HepG2 (cell line): ENCODE data around the gene FUCA1. TPM values are rescaled to one million over a fixed set of nuclear protein-coding genes. Genes with fewer than 3 reads are reported as not detected.

Experiments used
- DR1 ChIP-seq: sonication (generic); formaldehyde crosslinking; IDR thresholded peaks from 2 replicates; pipeline ENCODE4 v1.8.0; 2021; ENCODE audit warnings: mild to moderate bottlenecking, missing genetic modification reagents, inconsistent platforms
- FOSL1 ChIP-seq: sonication (generic); formaldehyde crosslinking; IDR thresholded peaks from 2 replicates; pipeline ENCODE4 v1.9.0; 2021; ENCODE audit warnings: missing genetic modification reagents, borderline replicate concordance
- GATAD1 ChIP-seq: IDR thresholded peaks from 2 replicates; pipeline ENCODE4 v1.6.1; 2016; ENCODE audit warnings: missing genetic modification reagents, missing compliant biosample characterization
- KAT2B ChIP-seq: fragments of 150-350 bp; IDR thresholded peaks from 2 replicates; pipeline ENCODE4 v1.6.1; 2014; ENCODE audit warnings: low read depth, low read length, borderline replicate concordance
- MEF2D ChIP-seq: sonication (generic); formaldehyde crosslinking; IDR thresholded peaks from 2 replicates; pipeline ENCODE4 v1.5.1; 2020; ENCODE audit warnings: mild to moderate bottlenecking, missing genetic modification reagents
- MTF2 ChIP-seq: sonication (generic); formaldehyde crosslinking; IDR thresholded peaks from 2 replicates; pipeline ENCODE4 v1.5.0; 2020; ENCODE audit warnings: missing genetic modification reagents, borderline replicate concordance
- NCOA2 ChIP-seq: sonication (generic); formaldehyde crosslinking; IDR thresholded peaks from 2 replicates; pipeline ENCODE4 v1.8.0; 2022; ENCODE audit warnings: inconsistent platforms
- NCOR1 ChIP-seq: fragments of 200-600 bp; sonication (generic); IDR thresholded peaks from 2 replicates; pipeline ENCODE4 v1.7.0; 2017; ENCODE audit warnings: antibody characterized with exemption, low read length, borderline replicate concordance
- PAXIP1 ChIP-seq: sonication (generic); formaldehyde crosslinking; conservative IDR thresholded peaks from 2 replicates; pipeline ENCODE4 v1.4.0; 2020; ENCODE audit warnings: mild to moderate bottlenecking, missing genetic modification reagents, moderate library complexity
- PCBP1 ChIP-seq: fragments of 200-400 bp; formaldehyde crosslinking; IDR thresholded peaks from 2 replicates; pipeline ENCODE4 v1.6.1; 2017; ENCODE audit warnings: mild to moderate bottlenecking, low read depth, low read length, borderline replicate concordance
- RARG ChIP-seq: sonication (generic); formaldehyde crosslinking; IDR thresholded peaks from 2 replicates; pipeline ENCODE4 v1.4.0; 2020; ENCODE audit warnings: low read depth, mild to moderate bottlenecking, missing genetic modification reagents
- RFXAP ChIP-seq: sonication (generic); formaldehyde crosslinking; IDR thresholded peaks from 2 replicates; pipeline ENCODE4 v1.4.0; 2020; ENCODE audit warnings: missing genetic modification reagents, borderline replicate concordance
- SIN3B ChIP-seq: fragments of 150-350 bp; IDR thresholded peaks from 2 replicates; pipeline ENCODE4 v1.6.1; 2014; ENCODE audit warnings: low read length
- SMYD3 ChIP-seq: sonication (generic); formaldehyde crosslinking; IDR thresholded peaks from 2 replicates; pipeline ENCODE4 v1.8.1; 2023; ENCODE audit warnings: mild to moderate bottlenecking, missing genetic modification reagents
- SP5 ChIP-seq: IDR thresholded peaks from 2 replicates; pipeline ENCODE4 v1.6.1; 2016; ENCODE audit warnings: low read depth, borderline replicate concordance
- STAG1 ChIP-seq: sonication (generic); formaldehyde crosslinking; IDR thresholded peaks from 2 replicates; pipeline ENCODE4 v1.4.0; 2020; ENCODE audit warnings: missing genetic modification reagents
- ZNF329 ChIP-seq: sonication (generic); formaldehyde crosslinking; IDR thresholded peaks from 2 replicates; pipeline ENCODE4 v1.9.0; 2021; ENCODE audit warnings: low read depth, mild to moderate bottlenecking, missing genetic modification reagents
- ZNF543 ChIP-seq: sonication (generic); formaldehyde crosslinking; IDR thresholded peaks from 2 replicates; pipeline ENCODE4 v1.4.0; 2020; ENCODE audit warnings: mild to moderate bottlenecking, missing genetic modification reagents
- ZNF607 ChIP-seq: sonication (generic); formaldehyde crosslinking; IDR thresholded peaks from 2 replicates; pipeline ENCODE4 v1.5.1; 2020; ENCODE audit warnings: missing genetic modification reagents, mild to moderate bottlenecking, borderline replicate concordance
- ZNF619 ChIP-seq: sonication (generic); formaldehyde crosslinking; IDR thresholded peaks from 2 replicates; pipeline ENCODE4 v1.4.0; 2020; ENCODE audit warnings: mild to moderate bottlenecking, missing genetic modification reagents
- ZNF777 ChIP-seq: sonication (generic); formaldehyde crosslinking; IDR thresholded peaks from 2 replicates; pipeline ENCODE4 v1.4.0; 2020; ENCODE audit warnings: missing genetic modification reagents
- polyA plus RNA-seq, 8 experiments: library from polyadenylated mRNA; depleted of rRNA in 3 of 8; stranded (reverse) in 7 of 8; unstranded in 1 of 8; fragments of >200 nt; fragmentation: Illumina TruSeq in 4 of 8; extraction: Trizol in 4 of 8; gene quantifications; 2 replicates each; pipeline versions ENCODE4 v1.2.1 to v1.2.3, GENCODE V29; 2011 to 2016; ENCODE audit warnings: low read depth in 4 of 8, missing spikeins in 1 of 8, mixed read lengths in 1 of 8; ENCODE audit not compliant: insufficient read depth in 1 of 8
- total RNA-seq, 5 experiments: library from RNA; depleted of rRNA; stranded (reverse); fragments of >200 nt; fragmentation: Illumina TruSeq; extraction: Trizol; gene quantifications; 2 replicates each; pipeline ENCODE4 v1.2.3, GENCODE V29; 2016; ENCODE audit warnings: low read depth in 1 of 5
- TF ChIP-seq, protein P1 (sequence below): sonication (generic); formaldehyde crosslinking; IDR thresholded peaks from 2 replicates; pipeline ENCODE4 v1.4.0; 2020; ENCODE audit warnings: mild to moderate bottlenecking, missing genetic modification reagents
- TF ChIP-seq, protein P2 (sequence below): sonication (generic); formaldehyde crosslinking; IDR thresholded peaks from 2 replicates; pipeline ENCODE4 v1.4.0; 2020; ENCODE audit warnings: missing genetic modification reagents, borderline replicate concordance
- TF ChIP-seq, protein P3 (sequence below): sonication (generic); formaldehyde crosslinking; conservative IDR thresholded peaks from 2 replicates; pipeline ENCODE4 v1.8.0; 2022; ENCODE audit warnings: mild to moderate bottlenecking, moderate library complexity, missing genetic modification reagents

Gene FUCA1
- total and polyA plus RNA-seq, 2 of the 13 experiments (the other 11 are each of a cell fraction or from before 2014, with no cell fraction given), result 32.7 to 33.6 TPM

GRCh38 chr1:23799570-23800399 is 68.3 kb downstream of the FUCA1 start (continued):
- TF ChIP-seq, protein P1, sequence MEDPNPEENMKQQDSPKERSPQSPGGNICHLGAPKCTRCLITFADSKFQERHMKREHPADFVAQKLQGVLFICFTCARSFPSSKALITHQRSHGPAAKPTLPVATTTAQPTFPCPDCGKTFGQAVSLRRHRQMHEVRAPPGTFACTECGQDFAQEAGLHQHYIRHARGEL (CRISPR knock-in tag), result no peak
- no peak for TF ChIP-seq MEF2D (CRISPR knock-in tag)
- no peak for TF ChIP-seq SMYD3 (CRISPR knock-in tag)
- no peak for TF ChIP-seq RARG (CRISPR knock-in tag)
- no peak for TF ChIP-seq ZNF329
- TF ChIP-seq, protein P2, sequence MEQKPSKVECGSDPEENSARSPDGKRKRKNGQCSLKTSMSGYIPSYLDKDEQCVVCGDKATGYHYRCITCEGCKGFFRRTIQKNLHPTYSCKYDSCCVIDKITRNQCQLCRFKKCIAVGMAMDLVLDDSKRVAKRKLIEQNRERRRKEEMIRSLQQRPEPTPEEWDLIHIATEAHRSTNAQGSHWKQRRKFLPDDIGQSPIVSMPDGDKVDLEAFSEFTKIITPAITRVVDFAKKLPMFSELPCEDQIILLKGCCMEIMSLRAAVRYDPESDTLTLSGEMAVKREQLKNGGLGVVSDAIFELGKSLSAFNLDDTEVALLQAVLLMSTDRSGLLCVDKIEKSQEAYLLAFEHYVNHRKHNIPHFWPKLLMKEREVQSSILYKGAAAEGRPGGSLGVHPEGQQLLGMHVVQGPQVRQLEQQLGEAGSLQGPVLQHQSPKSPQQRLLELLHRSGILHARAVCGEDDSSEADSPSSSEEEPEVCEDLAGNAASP (CRISPR knock-in tag), result no peak
- peak; percentile 71 for TF ChIP-seq GATAD1
- no peak for TF ChIP-seq ZNF607 (CRISPR knock-in tag)
- TF ChIP-seq ZNF543, result no peak; the same call in 1 of the 2 replicates
- no peak for TF ChIP-seq RFXAP
- TF ChIP-seq ZNF777, result no peak; the same call in 1 of the 2 replicates
- no peak for TF ChIP-seq KAT2B
- TF ChIP-seq NCOR1, result no peak; the same call in 1 of the 2 replicates
- TF ChIP-seq DR1 (CRISPR knock-in tag), result no peak
- no peak for TF ChIP-seq SP5 (CRISPR knock-in tag)
- no peak; the same call in 1 of the 2 replicates for TF ChIP-seq ZNF619 (CRISPR knock-in tag)
- no peak for TF ChIP-seq SIN3B
- peak; percentile 83; the same call in 1 of the 2 replicates for TF ChIP-seq MTF2 (CRISPR knock-in tag)
- no peak for TF ChIP-seq STAG1
- TF ChIP-seq NCOA2 (CRISPR knock-in tag), result no peak; the same call in 1 of the 2 replicates
- TF ChIP-seq, protein P3, sequence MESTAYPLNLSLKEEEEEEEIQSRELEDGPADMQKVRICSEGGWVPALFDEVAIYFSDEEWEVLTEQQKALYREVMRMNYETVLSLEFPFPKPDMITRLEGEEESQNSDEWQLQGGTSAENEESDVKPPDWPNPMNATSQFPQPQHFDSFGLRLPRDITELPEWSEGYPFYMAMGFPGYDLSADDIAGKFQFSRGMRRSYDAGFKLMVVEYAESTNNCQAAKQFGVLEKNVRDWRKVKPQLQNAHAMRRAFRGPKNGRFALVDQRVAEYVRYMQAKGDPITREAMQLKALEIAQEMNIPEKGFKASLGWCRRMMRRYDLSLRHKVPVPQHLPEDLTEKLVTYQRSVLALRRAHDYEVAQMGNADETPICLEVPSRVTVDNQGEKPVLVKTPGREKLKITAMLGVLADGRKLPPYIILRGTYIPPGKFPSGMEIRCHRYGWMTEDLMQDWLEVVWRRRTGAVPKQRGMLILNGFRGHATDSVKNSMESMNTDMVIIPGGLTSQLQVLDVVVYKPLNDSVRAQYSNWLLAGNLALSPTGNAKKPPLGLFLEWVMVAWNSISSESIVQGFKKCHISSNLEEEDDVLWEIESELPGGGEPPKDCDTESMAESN, result peak; percentile 10; the same call in 1 of the 2 replicates
- peak; percentile 59; the same call in 1 of the 2 replicates for TF ChIP-seq PCBP1
- TF ChIP-seq PAXIP1 (CRISPR knock-in tag), result peak; percentile 54; the same call in 1 of the 2 replicates
- TF ChIP-seq FOSL1 (CRISPR knock-in tag), result no peak
